HCT116 (cell line): Measurements from ENCODE around the gene MORC1. TPM values are rescaled to one million over a fixed set of nuclear protein-coding genes. Genes with fewer than 3 reads are reported as not detected.

Source experiments
- ATAC-seq: fragments of 200-7000 bp; cut with Tn5 transposase; 2 replicates; pipeline ENCODE4 v1.9.1; 2020; ENCODE audit warnings: mild to moderate bottlenecking, moderate library complexity
- BruUV-seq: library from RNA; stranded (reverse); fragments of 400-500 nt; replicated peaks from 2 replicates; lab custom pipeline; 2021; lab: Mats Ljungman, UMichigan
- CTCF ChIA-PET: fragments of 300-600 bp; sonication (Branson Sonifier 250); formaldehyde crosslinking; loops from one replicate; lab custom pipeline; 2021; ENCODE audit warnings: antibody characterized with exemption; lab: Charles Lee
- POLR2A ChIA-PET: fragments of 300-600, 350-600 bp; sonication (Branson Sonifier 250); formaldehyde crosslinking; loops from one replicate; lab custom pipeline; 2021; ENCODE audit warnings: antibody characterized with exemption; lab: Charles Lee
- RAD21 ChIA-PET, 2 experiments: fragments of 300-600 bp; sonication (Branson Sonifier 250); formaldehyde crosslinking; loops; one replicate each; lab custom pipeline; 2023; ENCODE audit warnings: low total read pairs in 2 of 2; ENCODE audit not compliant: uncharacterized antibody in 2 of 2, unreplicated experiment in 2 of 2, low non-redundant PET in 1 of 2; lab: Charles Lee
- DNase-seq: peaks from one replicate; pipeline ENCODE4 v3.0.0-alpha.2; 2010; ENCODE audit warnings: low read depth, low spot score
- H2AFZ ChIP-seq: fragments of 200-600 bp; shearing (Covaris generic), sonication (generic); 2 replicates; pipeline ENCODE4 v1.6.1; 2017; ENCODE audit warnings: low read depth, mixed run types, mixed read lengths, antibody characterized with exemption, low read length; ENCODE audit not compliant: poor library complexity, severe bottlenecking
- H3K27ac ChIP-seq: 2 replicates; pipeline ENCODE4 v1.5.1; 2012; ENCODE audit warnings: low read depth, low read length
- H3K27me3 ChIP-seq: fragments of 200-600 bp; sonication (generic); 2 replicates; pipeline ENCODE4 v1.6.1; 2016; ENCODE audit warnings: mixed run types, low read length, mixed read lengths; ENCODE audit not compliant: insufficient read depth
- H3K36me3 ChIP-seq, 2 experiments: fragments of 200-500 bp in 1 of 2; fragments of 200-600 bp in 1 of 2; sonication (Bioruptor generic) in 1 of 2; sonication (generic) in 1 of 2; 2 replicates each; pipeline versions ENCODE4 v1.5.1 to v1.6.1; 2014 to 2016; ENCODE audit warnings: low read length in 2 of 2, inconsistent platforms in 1 of 2, mixed read lengths in 1 of 2, mixed run types in 1 of 2; ENCODE audit not compliant: insufficient read depth in 2 of 2, control insufficient read depth in 1 of 2
- H3K4me1 ChIP-seq, 2 experiments: fragments of 200-600 bp in 1 of 2; sonication (generic) in 1 of 2; 2 replicates each; pipeline versions ENCODE4 v1.5.1 to v1.6.1; 2012 to 2017; ENCODE audit warnings: low read length in 2 of 2, inconsistent platforms in 1 of 2, mild to moderate bottlenecking in 1 of 2, mixed read lengths in 1 of 2, mixed run types in 1 of 2, moderate library complexity in 1 of 2; ENCODE audit not compliant: insufficient read depth in 2 of 2, control insufficient read depth in 1 of 2
- H3K4me2 ChIP-seq: fragments of 200-600 bp; sonication (generic); 2 replicates; pipeline ENCODE4 v1.6.1; 2017; ENCODE audit warnings: mixed run types, low read length, mixed read lengths
- H3K4me3 ChIP-seq, 2 experiments: fragments of 200-600 bp in 1 of 2; sonication (generic) in 1 of 2; replicated peaks in 1 of 2; 2 replicates each; pipeline ENCODE4 v1.5.1; 2011 to 2016; ENCODE audit warnings: low read length in 2 of 2, control low read depth in 1 of 2, low read depth in 1 of 2, mild to moderate bottlenecking in 1 of 2, mixed read lengths in 1 of 2, mixed run types in 1 of 2
- H3K79me2 ChIP-seq: fragments of 200-600 bp; sonication (generic); 2 replicates; pipeline ENCODE4 v1.6.1; 2017; ENCODE audit warnings: mild to moderate bottlenecking, mixed run types, low read length, moderate library complexity, mixed read lengths; ENCODE audit not compliant: insufficient read depth
- H3K9ac ChIP-seq: fragments of 200-600 bp; sonication (generic); 2 replicates; pipeline ENCODE4 v1.6.1; 2016; ENCODE audit warnings: low read length, mixed read lengths
- H3K9me2 ChIP-seq: fragments of 200-600 bp; sonication (generic), shearing (Covaris generic); 2 replicates; pipeline ENCODE4 v1.6.1; 2017; ENCODE audit warnings: mixed run types, mild to moderate bottlenecking, moderate library complexity; ENCODE audit not compliant: insufficient read depth
- H3K9me3 ChIP-seq, 2 experiments: fragments of 200-500 bp in 1 of 2; fragments of 200-600 bp in 1 of 2; sonication (Bioruptor generic) in 1 of 2; sonication (generic) in 1 of 2; 2 replicates each; pipeline ENCODE4 v1.6.1; 2014 to 2017; ENCODE audit warnings: low read length in 2 of 2, mixed read lengths in 2 of 2, inconsistent platforms in 1 of 2, low read depth in 1 of 2, mild to moderate bottlenecking in 1 of 2, mixed run types in 1 of 2, moderate library complexity in 1 of 2; ENCODE audit not compliant: control insufficient read depth in 1 of 2, insufficient read depth in 1 of 2
- H4K20me1 ChIP-seq: fragments of 200-600 bp; sonication (generic), shearing (Covaris generic); 2 replicates; pipeline ENCODE4 v1.6.1; 2017; ENCODE audit warnings: mixed run types, mild to moderate bottlenecking, moderate library complexity; ENCODE audit not compliant: insufficient read depth
- CBX3 ChIP-seq: IDR thresholded peaks from 2 replicates; pipeline ENCODE4 v1.6.1; 2012; ENCODE audit warnings: low read depth
- CEBPB ChIP-seq: IDR thresholded peaks from 2 replicates; pipeline ENCODE4 v1.6.1; 2012; ENCODE audit warnings: low read depth
- EGR1 ChIP-seq: IDR thresholded peaks from 2 replicates; pipeline ENCODE4 v1.6.1; 2012; ENCODE audit warnings: low read depth
- ELF1 ChIP-seq: IDR thresholded peaks from 2 replicates; pipeline ENCODE4 v1.6.1; 2012; ENCODE audit warnings: low read depth, borderline replicate concordance
- EZH2 ChIP-seq: fragments of 200-600 bp; sonication (generic); IDR thresholded peaks from 2 replicates; pipeline ENCODE4 v1.6.1; 2017; ENCODE audit warnings: antibody characterized with exemption, mixed run types
- EZH2phosphoT487 ChIP-seq: fragments of 200-600 bp; IDR thresholded peaks from 2 replicates; pipeline ENCODE4 v1.6.1; 2018; ENCODE audit warnings: antibody characterized with exemption, borderline replicate concordance
- FOSL1 ChIP-seq: IDR thresholded peaks from 2 replicates; pipeline ENCODE4 v1.6.1; 2012; ENCODE audit warnings: low read depth
- JUND ChIP-seq: IDR thresholded peaks from 2 replicates; pipeline ENCODE4 v1.6.1; 2012
- POLR2AphosphoS5 ChIP-seq: IDR thresholded peaks from 2 replicates; pipeline ENCODE4 v1.6.1; 2011; ENCODE audit warnings: mild to moderate bottlenecking, low read depth, low read length, moderate library complexity
- SP1 ChIP-seq: IDR thresholded peaks from 2 replicates; pipeline ENCODE4 v1.6.1; 2012; ENCODE audit warnings: low read depth
- TCF7L2 ChIP-seq: IDR thresholded peaks from 2 replicates; pipeline ENCODE4 v1.7.0; 2011; ENCODE audit warnings: borderline replicate concordance, inconsistent platforms; ENCODE audit not compliant: insufficient read depth, insufficient read length; ENCODE audit errors: extremely low read depth
- YY1 ChIP-seq: IDR thresholded peaks from 2 replicates; pipeline ENCODE4 v1.6.1; 2011; ENCODE audit warnings: low read length, low read depth, moderate library complexity, mild to moderate bottlenecking; ENCODE audit not compliant: insufficient replicate concordance; ENCODE audit errors: extremely low read depth
- ZFX ChIP-seq: fragments of 450-650 bp; IDR thresholded peaks from 2 replicates; pipeline ENCODE4 v1.6.1; 2017
- ZNF274 ChIP-seq: fragments of 200-500 bp; sonication (Bioruptor generic); IDR thresholded peaks from 2 replicates; pipeline ENCODE4 v1.6.1; 2014; ENCODE audit warnings: mild to moderate bottlenecking, low read depth, low read length, inconsistent platforms
- intact Hi-C: fragments of 100-400 bp; cut with micrococcal nuclease; formaldehyde crosslinking; loops from 2 replicates; pipeline ENCODE4 v1.10.0; 2022
- total RNA-seq: library from RNA; stranded (reverse); gene quantifications from one replicate; pipeline ENCODE4 v1.2.1, GENCODE V29; 2021; ENCODE audit not compliant: unreplicated experiment
- TF ChIP-seq, protein P1 (sequence below): IDR thresholded peaks from 2 replicates; pipeline ENCODE4 v1.6.1; 2012; ENCODE audit warnings: low read depth
- TF ChIP-seq, protein P2 (sequence below): IDR thresholded peaks from 2 replicates; pipeline ENCODE4 v1.6.1; 2012
- TF ChIP-seq, protein P3 (sequence below): IDR thresholded peaks from 2 replicates; pipeline ENCODE4 v1.6.1; 2011; ENCODE audit warnings: mild to moderate bottlenecking, low read length, moderate library complexity; ENCODE audit not compliant: insufficient replicate concordance; ENCODE audit errors: extremely low read depth
- TF ChIP-seq, protein P4 (sequence below): IDR thresholded peaks from 2 replicates; pipeline ENCODE4 v1.6.1; 2012

The MORC1 gene
- total RNA-seq, 1 experiment from 2014 or later: not detected

DNA sequence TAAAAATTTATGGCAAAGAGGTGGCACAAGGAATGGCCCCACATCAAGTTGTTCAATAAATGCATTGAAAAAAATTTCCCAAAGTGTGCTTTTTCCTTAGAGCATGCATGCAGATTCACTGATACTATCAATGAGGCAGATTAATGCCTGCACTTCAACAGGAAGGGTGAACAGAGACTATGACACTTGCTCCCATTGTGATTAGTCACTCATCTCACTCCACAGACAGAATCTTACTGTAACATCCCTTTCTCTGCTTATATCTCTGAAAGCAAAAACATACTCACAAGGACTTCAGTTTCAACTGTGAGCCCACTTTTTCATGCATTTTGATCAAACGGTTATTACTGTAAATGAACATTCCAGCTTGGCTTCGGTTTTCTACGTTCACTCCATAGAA, 60.9 kb downstream of the MORC1 start:
- ATAC-seq: no peak
- CTCF ChIA-PET: interaction anchor here (0.7 kb wide), 1 partner anchor 16 kb away, joined by 3 read pairs; no protein-coding TSS in a partner anchor

More for the DNA sequence above, 60.9 kb downstream of the MORC1 start:
- H3K9ac ChIP-seq: no peak overlapping the region
- ChIA-PET POLR2A (no interaction called here), RAD21 (no interaction called here)
- no peaks in the 10 kb centered on the region for H3K9me3 ChIP-seq
- H3K4me2 ChIP-seq: no peak overlapping the region
- H3K79me2 ChIP-seq: no peaks in the 10 kb centered on the region
- no peaks in the 10 kb centered on the region; a peak in 1 of 4 replicates for H3K4me1 ChIP-seq
- H3K4me3 ChIP-seq: no peak overlapping the region
- no peak overlapping the region for H3K27ac ChIP-seq
- no TSS peak for BruUV-seq
- no peak overlapping the region for H2AFZ ChIP-seq
- H3K9me2 ChIP-seq: no peaks in the 10 kb centered on the region
- intact Hi-C loops: no loop called here
- DNase-seq: no peak
- no peaks in the 10 kb centered on the region for H3K36me3 ChIP-seq
- H3K27me3 ChIP-seq: no peaks in the 10 kb centered on the region
- H4K20me1 ChIP-seq: no peaks in the 10 kb centered on the region
- TF ChIP-seq, protein P1, sequence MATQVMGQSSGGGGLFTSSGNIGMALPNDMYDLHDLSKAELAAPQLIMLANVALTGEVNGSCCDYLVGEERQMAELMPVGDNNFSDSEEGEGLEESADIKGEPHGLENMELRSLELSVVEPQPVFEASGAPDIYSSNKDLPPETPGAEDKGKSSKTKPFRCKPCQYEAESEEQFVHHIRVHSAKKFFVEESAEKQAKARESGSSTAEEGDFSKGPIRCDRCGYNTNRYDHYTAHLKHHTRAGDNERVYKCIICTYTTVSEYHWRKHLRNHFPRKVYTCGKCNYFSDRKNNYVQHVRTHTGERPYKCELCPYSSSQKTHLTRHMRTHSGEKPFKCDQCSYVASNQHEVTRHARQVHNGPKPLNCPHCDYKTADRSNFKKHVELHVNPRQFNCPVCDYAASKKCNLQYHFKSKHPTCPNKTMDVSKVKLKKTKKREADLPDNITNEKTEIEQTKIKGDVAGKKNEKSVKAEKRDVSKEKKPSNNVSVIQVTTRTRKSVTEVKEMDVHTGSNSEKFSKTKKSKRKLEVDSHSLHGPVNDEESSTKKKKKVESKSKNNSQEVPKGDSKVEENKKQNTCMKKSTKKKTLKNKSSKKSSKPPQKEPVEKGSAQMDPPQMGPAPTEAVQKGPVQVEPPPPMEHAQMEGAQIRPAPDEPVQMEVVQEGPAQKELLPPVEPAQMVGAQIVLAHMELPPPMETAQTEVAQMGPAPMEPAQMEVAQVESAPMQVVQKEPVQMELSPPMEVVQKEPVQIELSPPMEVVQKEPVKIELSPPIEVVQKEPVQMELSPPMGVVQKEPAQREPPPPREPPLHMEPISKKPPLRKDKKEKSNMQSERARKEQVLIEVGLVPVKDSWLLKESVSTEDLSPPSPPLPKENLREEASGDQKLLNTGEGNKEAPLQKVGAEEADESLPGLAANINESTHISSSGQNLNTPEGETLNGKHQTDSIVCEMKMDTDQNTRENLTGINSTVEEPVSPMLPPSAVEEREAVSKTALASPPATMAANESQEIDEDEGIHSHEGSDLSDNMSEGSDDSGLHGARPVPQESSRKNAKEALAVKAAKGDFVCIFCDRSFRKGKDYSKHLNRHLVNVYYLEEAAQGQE: no peak
- no peak for TF ChIP-seq CBX3
- no peak for TF ChIP-seq EZH2
- no peak for TF ChIP-seq EGR1
- TF ChIP-seq, protein P2, sequence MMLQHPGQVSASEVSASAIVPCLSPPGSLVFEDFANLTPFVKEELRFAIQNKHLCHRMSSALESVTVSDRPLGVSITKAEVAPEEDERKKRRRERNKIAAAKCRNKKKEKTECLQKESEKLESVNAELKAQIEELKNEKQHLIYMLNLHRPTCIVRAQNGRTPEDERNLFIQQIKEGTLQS: no peak
- no peak for TF ChIP-seq ZNF274
- TF ChIP-seq YY1: no peak
- no peak for TF ChIP-seq SP1
- TF ChIP-seq FOSL1: no peak
- TF ChIP-seq POLR2AphosphoS5: no peak
- no peak for TF ChIP-seq ELF1
- no peak for TF ChIP-seq JUND
- no peak for TF ChIP-seq TCF7L2
- TF ChIP-seq ZFX: no peak
- no peak for TF ChIP-seq CEBPB
- TF ChIP-seq, protein P3, sequence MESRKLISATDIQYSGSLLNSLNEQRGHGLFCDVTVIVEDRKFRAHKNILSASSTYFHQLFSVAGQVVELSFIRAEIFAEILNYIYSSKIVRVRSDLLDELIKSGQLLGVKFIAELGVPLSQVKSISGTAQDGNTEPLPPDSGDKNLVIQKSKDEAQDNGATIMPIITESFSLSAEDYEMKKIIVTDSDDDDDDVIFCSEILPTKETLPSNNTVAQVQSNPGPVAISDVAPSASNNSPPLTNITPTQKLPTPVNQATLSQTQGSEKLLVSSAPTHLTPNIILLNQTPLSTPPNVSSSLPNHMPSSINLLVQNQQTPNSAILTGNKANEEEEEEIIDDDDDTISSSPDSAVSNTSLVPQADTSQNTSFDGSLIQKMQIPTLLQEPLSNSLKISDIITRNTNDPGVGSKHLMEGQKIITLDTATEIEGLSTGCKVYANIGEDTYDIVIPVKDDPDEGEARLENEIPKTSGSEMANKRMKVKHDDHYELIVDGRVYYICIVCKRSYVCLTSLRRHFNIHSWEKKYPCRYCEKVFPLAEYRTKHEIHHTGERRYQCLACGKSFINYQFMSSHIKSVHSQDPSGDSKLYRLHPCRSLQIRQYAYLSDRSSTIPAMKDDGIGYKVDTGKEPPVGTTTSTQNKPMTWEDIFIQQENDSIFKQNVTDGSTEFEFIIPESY: no peak
- TF ChIP-seq, protein P4, sequence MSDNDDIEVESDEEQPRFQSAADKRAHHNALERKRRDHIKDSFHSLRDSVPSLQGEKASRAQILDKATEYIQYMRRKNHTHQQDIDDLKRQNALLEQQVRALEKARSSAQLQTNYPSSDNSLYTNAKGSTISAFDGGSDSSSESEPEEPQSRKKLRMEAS: no peak
- TF ChIP-seq EZH2phosphoT487: no peak
